PC-3 (cell line): Measurements from ENCODE around the gene FBXO48. TPM values are rescaled to one million over a fixed set of nuclear protein-coding genes. Genes with fewer than 3 reads are reported as not detected.

ENCODE experiments used
- ATAC-seq: fragments of 200-7000 bp; cut with Tn5 transposase; 2 replicates; pipeline ENCODE4 v1.9.1; 2020; ENCODE audit warnings: mild to moderate bottlenecking, moderate library complexity
- Bru-seq: library from RNA; stranded (reverse); fragments of 400-500 nt; gene quantifications from one replicate; lab custom pipeline; 2021; lab: Mats Ljungman, UMichigan
- BruChase-seq, 2 experiments: library from RNA; stranded (reverse); fragments of 400-500 nt; gene quantifications; one replicate each; lab custom pipeline; 2021; lab: Mats Ljungman, UMichigan
- BruUV-seq: library from RNA; stranded (reverse); fragments of 400-500 nt; replicated peaks from 2 replicates; lab custom pipeline; 2021; lab: Mats Ljungman, UMichigan
- CTCF ChIA-PET: fragments of 300-600 bp; sonication (Branson Sonifier 250); formaldehyde crosslinking; loops from one replicate; lab custom pipeline; 2022; ENCODE audit warnings: antibody characterized with exemption; lab: Charles Lee
- POLR2A ChIA-PET: fragments of 300-600 bp; sonication (Branson Sonifier 250); formaldehyde crosslinking; loops from one replicate; lab custom pipeline; 2022; ENCODE audit warnings: antibody characterized with exemption; ENCODE audit not compliant: unreplicated experiment; lab: Charles Lee
- DNase-seq: peaks from one replicate; pipeline ENCODE4 v3.0.0-alpha.2; 2015
- H2AFZ ChIP-seq: fragments of 300-600 bp; sonication (generic); 2 replicates; pipeline ENCODE4 v1.6.0; 2016; ENCODE audit warnings: antibody characterized with exemption, low read length
- H3F3A ChIP-seq: fragments of 300-600 bp; sonication (generic); one replicate; pipeline ENCODE4 v1.6.0; 2017; ENCODE audit warnings: antibody characterized with exemption, low read length, control low read depth, mild to moderate bottlenecking; ENCODE audit not compliant: unreplicated experiment
- H3K27ac ChIP-seq: fragments of 300-600 bp; sonication (generic); 2 replicates; pipeline ENCODE4 v1.5.1; 2016; ENCODE audit warnings: mild to moderate bottlenecking, low read length
- H3K27me3 ChIP-seq: fragments of 300-600 bp; sonication (generic); 2 replicates; pipeline ENCODE4 v1.6.1; 2016; ENCODE audit warnings: low read length, mixed read lengths
- H3K36me3 ChIP-seq: fragments of 300-600 bp; sonication (generic); 2 replicates; pipeline ENCODE4 v1.6.1; 2016; ENCODE audit warnings: low read depth, mixed run types, low read length, mixed read lengths
- H3K4me1 ChIP-seq: fragments of 300-600 bp; sonication (generic); 2 replicates; pipeline ENCODE4 v1.5.1; 2016; ENCODE audit warnings: low read length; ENCODE audit not compliant: insufficient read depth
- H3K4me2 ChIP-seq: fragments of 300-600 bp; sonication (generic); 2 replicates; pipeline ENCODE4 v1.6.0; 2016; ENCODE audit warnings: low read length
- H3K4me3 ChIP-seq: fragments of 300-600 bp; sonication (generic); 2 replicates; pipeline ENCODE4 v1.5.1; 2016; ENCODE audit warnings: mild to moderate bottlenecking, low read length, mixed read lengths
- H3K79me2 ChIP-seq: fragments of 300-600 bp; sonication (generic); 2 replicates; pipeline ENCODE4 v1.6.1; 2017; ENCODE audit warnings: low read length, mixed read lengths
- H3K9ac ChIP-seq: fragments of 300-600 bp; sonication (generic); 2 replicates; pipeline ENCODE4 v1.6.0; 2016; ENCODE audit warnings: mild to moderate bottlenecking, low read length
- H3K9me2 ChIP-seq: fragments of 300-600 bp; sonication (generic); replicated peaks from 2 replicates; pipeline ENCODE4 v1.6.1; 2016; ENCODE audit warnings: mixed run types, low read length, mixed read lengths
- H3K9me3 ChIP-seq: fragments of 300-600 bp; sonication (generic); 2 replicates; pipeline ENCODE4 v1.6.1; 2016; ENCODE audit warnings: low read length, mixed read lengths
- H4K20me1 ChIP-seq: fragments of 300-600 bp; sonication (generic); 2 replicates; pipeline ENCODE4 v1.6.1; 2016; ENCODE audit warnings: low read length, mixed read lengths
- EZH2 ChIP-seq: fragments of 300-600 bp; sonication (generic); IDR thresholded peaks from one replicate; pipeline ENCODE4 v1.6.1; 2017; ENCODE audit warnings: antibody characterized with exemption, mild to moderate bottlenecking, low read length; ENCODE audit not compliant: unreplicated experiment
- EZH2phosphoT487 ChIP-seq: fragments of 300-600 bp; sonication (generic); IDR thresholded peaks from 2 replicates; pipeline ENCODE4 v1.6.1; 2018; ENCODE audit warnings: mild to moderate bottlenecking, antibody characterized with exemption, low read length, borderline replicate concordance
- intact Hi-C: fragments of 100-400 bp; cut with micrococcal nuclease; formaldehyde crosslinking; loops from 2 replicates; pipeline ENCODE4 v1.9.0; 2023
- long read RNA-seq: library from polyadenylated mRNA; unstranded; transcript quantifications from one replicate; pipeline ENCODE4 v2.0.0, GENCODE V29; 2021; ENCODE audit not compliant: unreplicated experiment
- total RNA-seq: library from RNA; depleted of rRNA; stranded (reverse); fragments of >200 nt; gene quantifications from 2 replicates; pipeline ENCODE4 v1.2.3, GENCODE V29; 2014; rRNA removed
- TF ChIP-seq, protein P1 (sequence below): fragments of 300-600 bp; sonication (generic); conservative IDR thresholded peaks from 2 replicates; pipeline ENCODE4 v1.5.1; 2017; ENCODE audit warnings: antibody characterized with exemption, low read depth, mild to moderate bottlenecking, low read length

FBXO48 gene, protein sequence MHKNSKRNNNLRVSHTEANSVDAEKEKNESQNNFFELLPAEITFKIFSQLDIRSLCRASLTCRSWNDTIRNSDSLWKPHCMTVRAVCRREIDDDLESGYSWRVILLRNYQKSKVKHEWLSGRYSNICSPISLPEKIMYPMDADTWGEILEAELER
- total RNA-seq: 0.52 and 0.91 TPM in 2 replicates
- percentile 50 among the genes with signal in this experiment for Bru-seq, nascent RNA
- percentile 66 among the genes with signal in this experiment for BruChase-seq, experiment 1, labeled RNA remaining after a 6-hour chase
- BruChase-seq, experiment 2, labeled RNA remaining after a 2-hour chase: percentile 56 among the genes with signal in this experiment
- long read RNA-seq, full-length matches to known transcripts: 1 of 2 reads
- long read RNA-seq, partial matches to known transcripts: 0 of 2 reads
- long read RNA-seq, other reads (novel, unspliced or antisense): 1 of 2 reads

DNA sequence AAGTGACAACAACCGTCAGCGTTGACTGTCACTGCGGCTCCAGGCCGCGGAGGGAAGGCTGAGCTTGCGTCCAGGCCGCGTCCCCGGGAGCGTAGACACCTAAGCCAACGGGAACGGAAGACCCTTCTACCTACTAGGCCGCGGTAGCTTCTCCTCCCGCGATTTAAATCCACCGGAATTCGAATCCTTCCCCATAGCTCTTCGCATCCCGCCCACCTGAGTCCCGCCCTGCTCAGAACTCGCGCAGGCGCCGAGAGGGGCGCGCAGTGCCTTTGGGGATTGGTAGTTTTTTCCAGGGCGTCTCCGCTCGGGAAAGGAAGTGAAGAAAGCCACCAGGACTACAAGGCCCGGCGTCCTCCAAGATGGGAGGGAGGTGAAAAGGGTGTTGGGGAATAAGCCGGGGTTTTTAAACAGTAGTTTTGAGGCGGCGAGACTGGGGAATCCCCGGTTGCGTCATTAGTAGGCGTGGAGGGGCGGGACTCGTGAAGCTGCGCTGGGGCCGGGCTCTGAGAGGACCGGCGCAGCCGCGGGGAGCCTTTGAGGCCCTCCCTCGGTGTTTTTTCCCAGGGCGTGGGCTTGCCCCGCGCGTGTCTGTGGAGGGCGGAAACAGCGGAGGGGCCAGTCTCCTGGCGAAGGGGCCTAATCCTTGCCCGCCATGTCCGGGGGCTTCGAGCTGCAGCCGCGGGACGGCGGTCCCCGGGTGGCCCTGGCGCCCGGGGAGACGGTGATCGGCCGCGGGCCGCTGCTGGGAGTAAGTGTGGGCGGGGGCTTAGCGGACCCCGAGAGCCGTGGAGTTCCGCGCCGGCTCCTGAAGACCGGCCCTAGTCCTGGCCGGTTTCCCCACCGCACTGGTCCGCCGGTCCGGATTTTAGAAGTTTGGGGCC is at the start of gene FBXO48, which contains the start of gene APLF:
Gene FBXO48 (minus strand): TSS at position 218 of the 884 bp plus-strand sequence. CDS start 2,149 bp downstream, outside the sequence.
Gene APLF (plus strand): TSS at position 509 of the 884 bp plus-strand sequence. CDS start 147 bp downstream, at position 656.
- TF ChIP-seq EZH2phosphoT487 (no peak), EZH2 (no peak)
- TF ChIP-seq, protein P1, sequence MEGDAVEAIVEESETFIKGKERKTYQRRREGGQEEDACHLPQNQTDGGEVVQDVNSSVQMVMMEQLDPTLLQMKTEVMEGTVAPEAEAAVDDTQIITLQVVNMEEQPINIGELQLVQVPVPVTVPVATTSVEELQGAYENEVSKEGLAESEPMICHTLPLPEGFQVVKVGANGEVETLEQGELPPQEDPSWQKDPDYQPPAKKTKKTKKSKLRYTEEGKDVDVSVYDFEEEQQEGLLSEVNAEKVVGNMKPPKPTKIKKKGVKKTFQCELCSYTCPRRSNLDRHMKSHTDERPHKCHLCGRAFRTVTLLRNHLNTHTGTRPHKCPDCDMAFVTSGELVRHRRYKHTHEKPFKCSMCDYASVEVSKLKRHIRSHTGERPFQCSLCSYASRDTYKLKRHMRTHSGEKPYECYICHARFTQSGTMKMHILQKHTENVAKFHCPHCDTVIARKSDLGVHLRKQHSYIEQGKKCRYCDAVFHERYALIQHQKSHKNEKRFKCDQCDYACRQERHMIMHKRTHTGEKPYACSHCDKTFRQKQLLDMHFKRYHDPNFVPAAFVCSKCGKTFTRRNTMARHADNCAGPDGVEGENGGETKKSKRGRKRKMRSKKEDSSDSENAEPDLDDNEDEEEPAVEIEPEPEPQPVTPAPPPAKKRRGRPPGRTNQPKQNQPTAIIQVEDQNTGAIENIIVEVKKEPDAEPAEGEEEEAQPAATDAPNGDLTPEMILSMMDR: no peak
- Histone ChIP-seq H3K27ac (peak within 1 kb of the TSS; percentile 49), H3K36me3 (no peaks in the 10 kb centered on the region), H3K4me1 (peaks cover 35% of the 10 kb centered on the region), H3K9ac (peak within 1 kb of the TSS; percentile 91), H3K4me2 (peak within 1 kb of the TSS; percentile 95), H3K9me2 (no peaks in the 10 kb centered on the region), H3K27me3 (no peaks in the 10 kb centered on the region), H4K20me1 (no peaks in the 10 kb centered on the region), H3K79me2 (peaks cover 8% of the 10 kb centered on the region; the same call in 1 of the 2 replicates), H3F3A (no peaks in the 10 kb centered on the region), H2AFZ (peak within 1 kb of the TSS; percentile 95), H3K9me3 (no peaks in the 10 kb centered on the region), H3K4me3 (peak within 1 kb of the TSS; percentile 86)
- intact Hi-C loops: loop anchor here (2.0 to 5.0 kb wide), 4 partner anchors 19 to 460 kb away; no protein-coding TSS in a partner anchor
- POLR2A ChIA-PET: interaction anchor here (0.6 kb wide), 1 partner anchor 409 kb away, joined by 6 read pairs; no protein-coding TSS in a partner anchor
- peak; percentile 99 for DNase-seq
- CTCF ChIA-PET: interaction anchor here (0.6 to 1.9 kb wide), 5 partner anchors 22 to 242 kb away, joined by 4 to 6 read pairs (median 5); no protein-coding TSS in a partner anchor
- no TSS peak for BruUV-seq
- ATAC-seq: peak; percentile 90

DNA sequence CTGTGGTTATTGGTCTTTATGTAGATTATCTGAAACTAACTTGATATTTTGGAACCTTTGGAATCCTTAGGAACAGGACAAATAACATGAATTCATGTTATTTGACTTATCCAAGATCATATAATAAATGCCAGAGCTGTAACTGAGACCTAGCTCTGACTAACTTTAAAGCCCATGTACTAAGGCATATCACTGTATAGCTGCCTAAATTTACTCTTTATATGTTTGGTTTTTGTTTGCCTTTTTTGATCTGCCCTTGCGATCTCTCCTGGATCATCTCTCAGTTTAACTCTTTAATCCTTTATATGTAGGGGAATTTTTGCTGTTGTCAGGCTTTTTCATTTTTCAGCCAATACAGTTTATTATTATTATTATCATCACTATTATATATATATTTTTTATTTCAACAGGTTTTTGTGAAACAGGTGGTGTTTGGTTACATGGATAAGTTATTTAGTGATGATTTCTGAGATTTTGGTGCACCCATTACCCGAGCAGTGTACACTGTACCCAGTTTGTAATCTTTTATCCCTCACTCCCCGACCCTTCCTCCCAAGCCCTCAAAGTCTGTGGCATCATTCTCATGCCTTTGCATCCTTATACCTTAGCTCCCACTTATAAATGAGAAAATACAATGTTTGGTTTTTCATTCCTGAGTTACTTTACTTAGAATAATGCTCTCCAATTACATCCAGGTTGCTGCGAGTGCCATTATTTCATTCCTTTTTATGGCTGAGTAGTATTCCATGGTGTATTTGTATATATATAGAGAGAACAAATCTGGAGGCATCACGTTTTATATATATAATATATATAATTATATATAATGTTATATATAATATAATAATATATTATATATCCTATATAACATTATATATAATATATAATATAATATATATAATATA is 49.2 kb upstream of the FBXO48 start:
- Histone ChIP-seq H3K27ac (no peak overlapping the region), H4K20me1 (no peaks in the 10 kb centered on the region), H3K4me1 (no peaks in the 10 kb centered on the region), H3K9me3 (no peaks in the 10 kb centered on the region), H3K27me3 (no peaks in the 10 kb centered on the region), H3K4me2 (no peak overlapping the region), H3F3A (no peaks in the 10 kb centered on the region), H3K9me2 (no peaks in the 10 kb centered on the region), H3K79me2 (no peaks in the 10 kb centered on the region), H3K9ac (no peak overlapping the region), H2AFZ (no peak overlapping the region), H3K4me3 (no peak overlapping the region), H3K36me3 (no peaks in the 10 kb centered on the region)
- no TSS peak for BruUV-seq
- POLR2A ChIA-PET: no interaction called here
- ATAC-seq: no peak
- TF ChIP-seq, protein P1: no peak
- no peak for TF ChIP-seq EZH2phosphoT487
- no peak for TF ChIP-seq EZH2
- intact Hi-C loops: no loop called here
- CTCF ChIA-PET: no interaction called here
- DNase-seq: no peak
